DOHH2 (cell line): ENCODE results near the gene RGCC.

ENCODE experiments used
- H3F3A ChIP-seq: fragments of 200-600 bp; sonication (generic), shearing (Covaris generic); 2 replicates; pipeline ENCODE4 v1.6.0; 2016; ENCODE audit warnings: antibody characterized with exemption, mild to moderate bottlenecking; ENCODE audit not compliant: control insufficient read depth, insufficient read depth
- H3K27ac ChIP-seq: fragments of 200-600 bp; sonication (generic); 2 replicates; pipeline ENCODE4 v1.5.1; 2014; ENCODE audit warnings: low read depth, mild to moderate bottlenecking, low read length, moderate library complexity
- H3K27me3 ChIP-seq: fragments of 200-600 bp; sonication (generic); 2 replicates; pipeline ENCODE4 v1.6.1; 2014; ENCODE audit warnings: mild to moderate bottlenecking, low read length, mixed read lengths; ENCODE audit not compliant: control insufficient read depth
- H3K36me3 ChIP-seq: fragments of 200-600 bp; sonication (generic); 2 replicates; pipeline ENCODE4 v1.6.1; 2014; ENCODE audit warnings: mild to moderate bottlenecking, low read length, moderate library complexity, mixed read lengths; ENCODE audit not compliant: control insufficient read depth
- H3K4me1 ChIP-seq: fragments of 200-600 bp; sonication (generic); 2 replicates; pipeline ENCODE4 v1.6.1; 2014; ENCODE audit warnings: mild to moderate bottlenecking, low read length, mixed read lengths; ENCODE audit not compliant: control insufficient read depth
- H3K4me2 ChIP-seq: fragments of 200-600 bp; sonication (generic); 2 replicates; pipeline ENCODE4 v1.6.0; 2014; ENCODE audit warnings: mild to moderate bottlenecking, low read length, moderate library complexity
- H3K4me3 ChIP-seq: fragments of 200-600 bp; sonication (generic); 2 replicates; pipeline ENCODE4 v1.5.1; 2014; ENCODE audit warnings: mild to moderate bottlenecking, low read length, mixed read lengths
- H3K79me2 ChIP-seq: fragments of 200-600 bp; sonication (generic); 2 replicates; pipeline ENCODE4 v1.6.1; 2014; ENCODE audit warnings: mild to moderate bottlenecking, low read length, mixed read lengths; ENCODE audit not compliant: control insufficient read depth
- H3K9me2 ChIP-seq: fragments of 200-600 bp; sonication (generic); replicated peaks from 2 replicates; pipeline ENCODE4 v1.6.1; 2014; ENCODE audit warnings: mild to moderate bottlenecking, low read length, mixed read lengths; ENCODE audit not compliant: control insufficient read depth
- H3K9me3 ChIP-seq: fragments of 200-600 bp; sonication (generic); 2 replicates; pipeline ENCODE4 v1.6.1; 2014; ENCODE audit warnings: antibody characterized with exemption, low read length, mixed read lengths; ENCODE audit not compliant: control insufficient read depth, insufficient read depth
- H4K20me1 ChIP-seq: fragments of 200-600 bp; sonication (generic); 2 replicates; pipeline ENCODE4 v1.6.0; 2014; ENCODE audit warnings: low read depth, mild to moderate bottlenecking, antibody characterized with exemption, low read length, moderate library complexity; ENCODE audit not compliant: control insufficient read depth, insufficient read depth
- EZH2phosphoT487 ChIP-seq: fragments of 200-600 bp; sonication (generic); IDR thresholded peaks from 2 replicates; pipeline ENCODE4 v1.6.1; 2017; ENCODE audit warnings: borderline replicate concordance, mild to moderate bottlenecking, antibody characterized with exemption, low read length, moderate library complexity, mixed read lengths
- TF ChIP-seq, protein P1 (sequence below): fragments of 200-600 bp; sonication (generic); IDR thresholded peaks from one replicate; pipeline ENCODE4 v1.5.1; 2014; ENCODE audit warnings: antibody characterized with exemption, mild to moderate bottlenecking, low read depth, low read length; ENCODE audit not compliant: poor library complexity, severe bottlenecking

The RGCC gene

DNA sequence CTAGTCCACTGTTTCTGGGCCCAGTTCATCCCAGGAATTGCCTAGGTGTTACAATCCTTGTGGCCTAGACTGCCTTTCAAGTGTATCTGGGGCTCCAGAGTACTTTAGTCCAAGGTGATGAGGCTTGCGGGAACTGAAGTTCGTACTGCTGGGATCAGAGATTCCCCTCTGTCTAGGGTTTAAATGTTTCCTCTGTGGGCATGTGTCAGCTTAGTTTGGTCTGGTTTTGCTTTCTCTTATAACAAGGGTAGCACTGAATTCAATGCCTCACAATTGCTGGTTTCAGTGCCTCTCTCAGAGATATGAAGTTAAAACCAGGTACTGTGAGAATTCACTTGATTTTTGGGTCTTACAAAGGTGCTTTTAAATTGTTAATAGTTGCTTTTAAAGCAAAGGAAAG lies 30.8 kb downstream of the RGCC start:
- no peak for TF ChIP-seq EZH2phosphoT487
- TF ChIP-seq, protein P1, sequence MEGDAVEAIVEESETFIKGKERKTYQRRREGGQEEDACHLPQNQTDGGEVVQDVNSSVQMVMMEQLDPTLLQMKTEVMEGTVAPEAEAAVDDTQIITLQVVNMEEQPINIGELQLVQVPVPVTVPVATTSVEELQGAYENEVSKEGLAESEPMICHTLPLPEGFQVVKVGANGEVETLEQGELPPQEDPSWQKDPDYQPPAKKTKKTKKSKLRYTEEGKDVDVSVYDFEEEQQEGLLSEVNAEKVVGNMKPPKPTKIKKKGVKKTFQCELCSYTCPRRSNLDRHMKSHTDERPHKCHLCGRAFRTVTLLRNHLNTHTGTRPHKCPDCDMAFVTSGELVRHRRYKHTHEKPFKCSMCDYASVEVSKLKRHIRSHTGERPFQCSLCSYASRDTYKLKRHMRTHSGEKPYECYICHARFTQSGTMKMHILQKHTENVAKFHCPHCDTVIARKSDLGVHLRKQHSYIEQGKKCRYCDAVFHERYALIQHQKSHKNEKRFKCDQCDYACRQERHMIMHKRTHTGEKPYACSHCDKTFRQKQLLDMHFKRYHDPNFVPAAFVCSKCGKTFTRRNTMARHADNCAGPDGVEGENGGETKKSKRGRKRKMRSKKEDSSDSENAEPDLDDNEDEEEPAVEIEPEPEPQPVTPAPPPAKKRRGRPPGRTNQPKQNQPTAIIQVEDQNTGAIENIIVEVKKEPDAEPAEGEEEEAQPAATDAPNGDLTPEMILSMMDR: no peak
- Histone ChIP-seq H3K79me2 (no peaks in the 10 kb centered on the region), H3K4me3 (no peak overlapping the region), H3K4me1 (peaks cover 36% of the 10 kb centered on the region), H3K27ac (no peak overlapping the region), H3K9me3 (no peaks in the 10 kb centered on the region; the same call in 1 of the 2 replicates), H3K4me2 (no peak overlapping the region), H3K36me3 (no peaks in the 10 kb centered on the region), H3F3A (no peaks in the 10 kb centered on the region), H3K9me2 (no peaks in the 10 kb centered on the region), H3K27me3 (no peaks in the 10 kb centered on the region), H4K20me1 (no peaks in the 10 kb centered on the region)

DNA sequence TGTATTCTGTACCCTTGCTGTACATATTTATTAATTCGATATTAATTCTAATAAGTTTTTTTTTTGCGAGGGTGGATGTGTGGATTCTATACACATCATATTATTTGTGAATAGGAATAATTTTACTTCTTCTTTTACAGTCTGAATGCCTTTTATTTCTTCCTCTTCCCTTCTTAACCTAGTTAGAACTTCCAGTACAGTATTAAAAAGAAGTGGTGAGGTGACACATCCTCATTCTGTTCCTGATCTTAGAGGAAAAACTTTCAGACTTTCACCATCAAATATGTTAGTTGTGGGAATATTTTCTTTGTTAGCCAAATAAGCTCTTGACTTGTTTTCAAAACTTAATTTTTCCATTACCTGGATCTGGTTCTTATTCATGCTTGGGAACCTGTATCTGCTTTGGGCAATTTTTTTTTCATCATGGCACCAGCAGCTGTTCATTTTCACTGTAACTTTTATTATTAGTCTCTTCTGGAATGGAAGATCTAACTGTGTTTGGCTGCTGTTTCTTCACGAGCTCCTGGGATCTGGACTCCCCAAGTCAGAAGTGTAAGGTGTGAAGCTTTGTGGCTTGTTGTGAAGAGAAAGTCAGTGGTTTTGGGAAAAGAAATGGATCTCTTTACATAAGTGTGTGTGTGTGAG lies 33.1 kb downstream of the RGCC start:
- Histone ChIP-seq H3K4me1 (peaks cover 60% of the 10 kb centered on the region), H3K9me2 (no peaks in the 10 kb centered on the region), H3K27ac (no peak overlapping the region), H4K20me1 (no peaks in the 10 kb centered on the region), H3K36me3 (peaks cover 15% of the 10 kb centered on the region), H3K4me2 (no peak overlapping the region), H3K4me3 (no peak overlapping the region), H3K9me3 (no peaks in the 10 kb centered on the region), H3K27me3 (no peaks in the 10 kb centered on the region), H3F3A (no peaks in the 10 kb centered on the region), H3K79me2 (no peaks in the 10 kb centered on the region)
- TF ChIP-seq, protein P1: no peak
- TF ChIP-seq EZH2phosphoT487: no peak

DNA sequence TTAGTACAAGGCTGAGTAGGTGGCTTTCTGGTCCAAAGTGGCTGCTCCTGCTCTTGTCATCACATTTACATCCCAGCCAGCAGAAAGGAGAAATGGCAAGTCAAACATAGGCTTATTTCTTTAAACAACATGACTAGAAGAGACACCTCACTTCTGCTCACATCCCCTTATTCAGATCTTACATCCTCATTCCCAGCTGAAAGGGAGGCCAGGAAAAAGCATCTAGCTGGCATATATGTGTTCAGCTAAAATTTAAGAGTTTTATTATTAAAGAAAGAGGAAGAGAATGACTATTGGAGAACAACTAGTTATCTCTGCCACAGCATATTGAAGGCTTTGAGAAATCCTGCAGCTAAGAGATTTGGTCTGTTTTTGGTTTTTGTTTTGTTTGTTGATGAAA lies 34.1 kb downstream of the RGCC start:
- H3K36me3 ChIP-seq: peaks cover 15% of the 10 kb centered on the region
- H3K27me3 ChIP-seq: no peaks in the 10 kb centered on the region
- peaks cover 69% of the 10 kb centered on the region for H3K4me1 ChIP-seq
- no peaks in the 10 kb centered on the region for H3K79me2 ChIP-seq
- H3K9me3 ChIP-seq: no peaks in the 10 kb centered on the region
- H3K9me2 ChIP-seq: no peaks in the 10 kb centered on the region
- H4K20me1 ChIP-seq: no peaks in the 10 kb centered on the region
- no peak overlapping the region for H3K4me3 ChIP-seq
- peak overlapping the region; percentile 89 for H3K27ac ChIP-seq
- TF ChIP-seq, protein P1: no peak
- no peak for TF ChIP-seq EZH2phosphoT487
- no peaks in the 10 kb centered on the region for H3F3A ChIP-seq
- no peak overlapping the region for H3K4me2 ChIP-seq
